Smooth muscle cell of the pulmonary artery (primary cell): Measurements from ENCODE around the gene KRTAP10-10. TPM values are rescaled to one million over a fixed set of nuclear protein-coding genes. Genes with fewer than 3 reads are reported as not detected.

ENCODE experiments used
- total RNA-seq: library from RNA; depleted of rRNA; stranded (reverse); fragments of >200 nt; gene quantifications from 2 replicates; pipeline ENCODE4 v1.2.3, GENCODE V29; 2014

KRTAP10-10 gene, protein sequence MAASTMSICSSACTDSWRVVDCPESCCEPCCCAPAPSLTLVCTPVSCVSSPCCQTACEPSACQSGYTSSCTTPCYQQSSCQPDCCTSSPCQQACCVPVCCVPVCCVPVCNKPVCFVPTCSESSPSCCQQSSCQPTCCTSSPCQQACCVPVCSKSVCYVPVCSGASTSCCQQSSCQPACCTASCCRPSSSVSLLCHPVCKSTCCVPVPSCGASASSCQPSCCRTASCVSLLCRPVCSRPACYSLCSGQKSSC
- total RNA-seq = not detected in 2 replicates

GRCh38 chr21:44637018-44637850 is at the start of gene KRTAP10-10:
KRTAP10-10 (plus strand) TSS chr21:44637356; CDS start chr21:44637418, 62 bp downstream.

GRCh38 chr21:44592446-44593311 is 44.5 kb upstream of the KRTAP10-10 start, which contains the start of gene KRTAP10-6:
KRTAP10-6 (minus strand) TSS chr21:44592505; CDS start chr21:44592484, 21 bp downstream.

DNA sequence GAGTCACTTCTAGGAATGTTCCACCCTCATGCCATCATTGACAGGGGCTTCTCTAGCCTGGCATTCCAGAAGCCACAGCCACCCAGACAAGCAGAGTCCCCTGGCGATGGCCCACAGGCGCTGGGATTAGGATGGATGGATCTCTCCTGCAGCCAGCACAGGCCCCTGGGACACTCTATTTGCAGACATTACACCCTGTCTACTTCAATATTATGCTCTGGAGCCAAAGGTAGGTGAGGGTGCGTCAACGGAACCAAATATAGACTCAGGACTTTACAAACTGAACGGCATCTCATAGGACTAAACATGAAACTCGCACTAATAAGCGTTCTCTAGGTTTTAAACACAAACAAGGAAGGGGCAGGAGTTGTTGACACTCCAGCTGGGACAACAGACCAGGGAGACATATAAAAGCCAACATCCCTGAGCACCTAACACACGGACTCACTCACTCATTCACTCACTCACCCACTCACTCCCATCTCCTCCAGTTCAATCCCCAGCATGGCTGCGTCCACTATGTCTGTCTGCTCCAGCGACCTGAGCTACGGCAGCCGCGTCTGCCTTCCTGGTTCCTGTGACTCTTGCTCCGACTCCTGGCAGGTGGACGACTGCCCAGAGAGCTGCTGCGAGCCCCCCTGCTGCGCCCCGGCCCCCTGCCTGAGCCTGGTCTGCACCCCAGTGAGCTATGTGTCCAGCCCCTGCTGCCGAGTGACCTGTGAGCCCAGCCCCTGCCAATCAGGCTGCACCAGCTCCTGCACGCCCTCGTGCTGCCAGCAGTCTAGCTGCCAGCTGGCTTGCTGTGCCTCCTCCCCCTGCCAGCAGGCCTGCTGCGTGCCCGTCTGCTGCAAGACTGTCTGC is 36.8 kb upstream of the KRTAP10-10 start, which contains the start of gene KRTAP10-7:
Gene KRTAP10-7, plus strand, starts transcription at position 480 of the 861 bp plus-strand sequence. Its CDS starts 25 bp downstream, at position 505.

GRCh38 chr21:44612029-44612486 is 25.1 kb upstream of the KRTAP10-10 start, which contains the start of gene KRTAP10-8:
KRTAP10-8 (plus strand) TSS chr21:44612079; CDS start chr21:44612101, 22 bp downstream.

GRCh38 chr21:44626673-44627143 is 10.4 kb upstream of the KRTAP10-10 start, which contains the start of gene KRTAP10-9:
KRTAP10-9 (plus strand) TSS chr21:44627093; CDS start chr21:44627172, 79 bp downstream.

DNA sequence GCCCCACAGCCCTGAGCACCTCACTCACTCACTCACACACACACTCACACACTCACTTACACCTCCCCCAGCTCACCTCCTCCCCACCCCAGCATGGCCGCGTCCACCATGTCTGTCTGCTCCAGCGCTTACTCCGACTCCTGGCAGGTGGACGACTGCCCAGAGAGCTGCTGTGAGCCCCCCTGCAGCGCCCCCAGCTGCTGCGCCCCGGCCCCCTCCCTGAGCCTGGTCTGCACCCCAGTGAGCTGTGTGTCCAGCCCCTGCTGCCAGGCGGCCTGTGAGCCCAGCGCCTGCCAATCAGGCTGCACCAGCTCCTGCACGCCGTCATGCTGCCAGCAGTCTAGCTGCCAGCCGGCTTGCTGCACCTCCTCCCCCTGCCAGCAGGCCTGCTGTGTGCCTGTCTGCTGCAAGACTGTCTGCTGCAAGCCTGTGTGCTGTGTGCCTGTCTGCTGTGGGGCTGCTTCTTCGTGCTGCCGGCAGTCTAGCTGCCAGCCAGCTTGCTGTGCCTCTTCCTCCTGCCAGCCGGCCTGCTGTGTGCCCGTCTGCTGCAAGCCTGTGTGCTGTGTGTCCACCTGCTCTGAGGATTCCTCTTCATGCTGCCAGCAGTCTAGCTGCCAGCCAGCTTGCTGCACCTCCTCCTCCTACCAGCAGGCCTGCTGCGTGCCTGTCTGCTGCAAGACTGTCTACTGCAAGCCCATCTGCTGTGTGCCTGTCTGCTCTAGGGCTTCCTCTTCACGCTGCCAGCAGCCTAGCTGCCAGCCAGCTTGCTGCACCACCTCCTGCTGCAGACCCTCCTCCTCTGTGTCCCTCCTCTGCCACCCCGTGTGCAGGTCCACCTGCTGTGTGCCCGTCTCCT is 9.4 kb downstream of the KRTAP10-10 start, which contains the start of gene KRTAP10-11:
Gene KRTAP10-11, plus strand, starts transcription at position 49 of the 856 bp plus-strand sequence. Its CDS starts 45 bp downstream, at position 94.

GRCh38 chr21:44654576-44655175 is 17.5 kb downstream of the KRTAP10-10 start, which contains the start of gene KRTAP12-4:
KRTAP12-4 (minus strand) TSS chr21:44654659; CDS start chr21:44654614, 45 bp downstream.

GRCh38 chr21:44657635-44658540 is 20.7 kb downstream of the KRTAP10-10 start, which contains the start of gene KRTAP12-3:
KRTAP12-3 (plus strand) TSS chr21:44657932; CDS start chr21:44657980, 48 bp downstream.

DNA sequence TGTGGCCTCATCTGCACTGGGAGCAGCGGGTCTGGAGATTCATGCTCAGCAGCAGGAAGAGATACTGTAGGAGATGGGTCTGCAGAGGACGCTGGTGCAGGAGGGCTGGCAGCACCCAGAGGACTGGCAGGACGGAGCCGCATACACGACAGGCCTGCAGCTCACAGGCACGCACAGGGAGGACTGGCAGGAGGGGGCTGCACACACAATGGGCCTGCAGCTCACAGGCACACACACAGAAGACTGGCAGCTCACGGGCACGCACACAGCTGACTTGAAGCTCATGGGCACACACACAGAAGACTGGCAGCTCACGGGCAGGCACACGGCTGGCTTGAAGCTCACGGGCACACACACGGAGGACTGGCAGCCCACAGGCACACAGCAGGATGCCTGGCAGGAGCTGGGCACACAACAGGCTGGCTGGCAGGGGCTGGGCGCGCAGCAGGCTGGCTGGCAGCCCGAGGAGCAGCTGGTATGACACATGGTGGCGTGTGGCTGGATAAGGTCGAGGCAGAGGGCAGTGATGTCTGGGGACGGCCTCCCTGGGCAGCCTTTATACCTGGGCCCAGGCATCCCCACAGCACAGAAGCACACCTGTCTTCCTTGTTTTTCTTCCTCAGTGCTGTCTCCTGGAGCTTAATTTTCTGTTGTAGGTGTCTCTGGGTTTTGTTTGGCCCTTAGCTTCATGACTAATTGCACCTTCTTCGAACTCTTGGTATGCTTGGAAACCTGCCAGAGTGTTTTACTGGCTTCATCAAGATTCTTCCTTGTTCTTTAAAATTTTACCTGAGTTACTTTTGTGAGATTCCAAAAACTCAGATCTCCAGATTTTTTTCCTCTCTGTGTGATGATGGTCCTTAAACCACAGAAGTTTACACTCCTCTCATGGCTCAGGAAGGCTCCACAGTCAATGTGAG is 29.5 kb downstream of the KRTAP10-10 start, which contains the start of gene KRTAP12-2:
Gene KRTAP12-2, minus strand, starts transcription at position 527 of the 920 bp plus-strand sequence. Its CDS starts 41 bp downstream, at position 486.

DNA sequence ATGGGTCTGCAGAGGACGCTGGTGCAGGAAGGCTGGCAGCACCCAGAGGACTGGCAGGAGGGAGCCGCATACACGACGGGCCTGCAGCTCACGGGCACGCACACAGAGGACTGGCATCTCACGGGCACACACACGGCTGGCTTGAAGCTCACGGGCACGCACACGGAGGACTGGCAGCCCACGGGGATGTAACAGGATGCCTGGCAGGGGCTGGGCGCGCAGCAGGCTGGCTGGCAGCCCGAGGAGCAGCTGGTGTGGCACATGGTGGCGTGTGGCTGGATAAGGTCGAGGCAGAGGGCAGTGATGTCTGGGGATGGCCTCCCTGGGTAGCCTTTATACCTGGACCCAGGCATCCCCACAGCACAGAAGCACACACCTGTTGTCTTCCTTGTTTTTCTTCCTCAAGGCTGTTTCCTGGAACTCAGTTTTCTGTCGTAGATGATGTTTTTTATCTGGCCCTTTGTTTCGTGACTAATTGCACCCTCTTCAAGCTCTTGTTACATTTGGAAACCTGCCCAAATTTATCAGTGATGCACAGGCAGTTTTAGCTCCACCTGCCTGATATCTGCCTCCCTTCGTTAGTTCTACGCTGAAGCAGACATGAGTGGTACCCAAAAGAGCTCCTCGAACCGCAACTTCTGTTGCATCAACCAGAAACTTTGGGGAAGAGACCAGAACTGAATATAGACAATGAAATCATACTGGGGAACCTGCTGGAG is 44.9 kb downstream of the KRTAP10-10 start, which contains the start of gene KRTAP12-1:
Gene KRTAP12-1, minus strand, starts transcription at position 303 of the 719 bp plus-strand sequence. Its CDS starts 40 bp downstream, at position 263.

Other genes starting within 250 kb of the KRTAP10-10 start
- 0.26 and 0.65 TPM in 2 replicates for gene LRRC3, start 181.8 kb upstream of the KRTAP10-10 start, total RNA-seq
- not detected in 2 replicates for gene KRTAP10-1, start 97.2 kb upstream of the KRTAP10-10 start, total RNA-seq
- not detected in 2 replicates for gene KRTAP10-2, start 85.9 kb upstream of the KRTAP10-10 start, total RNA-seq
- not detected in 2 replicates for gene KRTAP10-3, start 78.6 kb upstream of the KRTAP10-10 start, total RNA-seq
- gene KRTAP10-4, start 63.6 kb upstream of the KRTAP10-10 start, total RNA-seq = not detected in 2 replicates
- gene KRTAP10-5, start 56.8 kb upstream of the KRTAP10-10 start, total RNA-seq = not detected in 2 replicates
- gene KRTAP10-6, start 44.9 kb upstream of the KRTAP10-10 start, total RNA-seq = not detected in 2 replicates
- gene KRTAP10-7, start 36.8 kb upstream of the KRTAP10-10 start, total RNA-seq = not detected in 2 replicates
- gene KRTAP10-8, start 25.3 kb upstream of the KRTAP10-10 start, total RNA-seq = not detected in 2 replicates
- not detected in 2 replicates for gene KRTAP10-9, start 10.3 kb upstream of the KRTAP10-10 start, total RNA-seq
- not detected in 2 replicates for gene KRTAP10-11, start 9.1 kb downstream of the KRTAP10-10 start, total RNA-seq
- not detected in 2 replicates for gene KRTAP12-4, start 17.3 kb downstream of the KRTAP10-10 start, total RNA-seq
- gene KRTAP12-3, start 20.6 kb downstream of the KRTAP10-10 start, total RNA-seq = not detected in 2 replicates
- gene KRTAP12-2, start 29.6 kb downstream of the KRTAP10-10 start, total RNA-seq = not detected in 2 replicates
- gene KRTAP12-1, start 44.8 kb downstream of the KRTAP10-10 start, total RNA-seq = not detected in 2 replicates
- not detected in 2 replicates for gene KRTAP10-12, start 59.8 kb downstream of the KRTAP10-10 start, total RNA-seq
- not detected in 2 replicates for gene TSPEAR, start 74.2 kb downstream of the KRTAP10-10 start, total RNA-seq
- 88.7 and 102 TPM in 2 replicates for gene UBE2G2, start 164.5 kb downstream of the KRTAP10-10 start, total RNA-seq
- 66.2 and 77.2 TPM in 2 replicates for gene SUMO3, start 180.7 kb downstream of the KRTAP10-10 start, total RNA-seq
- gene PTTG1IP, start 236.3 kb downstream of the KRTAP10-10 start, total RNA-seq = 241 and 282 TPM in 2 replicates